Measurements from ENCODE around the gene TAGAP. TPM values are rescaled to one million over a fixed set of nuclear protein-coding genes. Genes with fewer than 3 reads are reported as not detected.
"Not testable (repeated sequence)": the region's sequence is repeated elsewhere in the genome, so short reads cannot be mapped to it uniquely, and the experiment has no call there.

The TAGAP gene
- total RNA-seq, 1 experiment from 2014 or later = not detected

DNA sequence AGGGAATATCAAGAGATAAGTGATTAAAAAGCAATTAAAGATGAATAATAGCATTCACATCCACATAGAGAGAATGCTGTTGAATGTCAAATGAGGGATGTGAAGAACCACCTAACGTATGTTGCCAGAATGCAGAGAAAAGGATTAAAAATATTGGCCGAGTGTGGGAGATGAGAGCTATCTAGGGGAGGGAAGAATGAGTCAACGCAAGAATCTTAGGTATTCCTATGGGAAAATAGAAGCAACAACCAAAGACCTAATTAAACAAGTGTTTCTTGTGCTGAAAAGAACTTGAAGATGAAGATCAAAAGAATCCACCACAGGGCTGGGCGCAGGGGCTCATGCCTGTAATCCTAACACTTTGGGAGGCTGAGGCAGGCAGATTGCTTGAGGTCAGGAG lies 32.6 kb downstream of the TAGAP start:
- Histone ChIP-seq H3K79me1 (ENCODE audit: insufficient read depth, low read depth, low read length, poor library complexity, severe bottlenecking) (no peaks in the 10 kb centered on the region), H3K4me1 (ENCODE audit: insufficient read depth, low read length) (no peaks in the 10 kb centered on the region), H4K91ac (ENCODE audit: insufficient read length, low read depth, low read length) (no peak overlapping the region), H3K27ac (ENCODE audit: insufficient read length, low read depth, low read length) (no peak overlapping the region), H2BK5ac (ENCODE audit: insufficient read length, low read length) (no peak overlapping the region), H4K5ac (ENCODE audit: insufficient read length, low read depth, low read length) (no peak overlapping the region), H2AFZ (ENCODE audit: low read length) (no peak overlapping the region), H3K23me2 (ENCODE audit: insufficient read length, low read depth, low read length, poor library complexity, severe bottlenecking) (no peaks in the 10 kb centered on the region), H2BK20ac (ENCODE audit: low read depth, low read length, poor library complexity, severe bottlenecking) (no peak overlapping the region), H3K4me2 (ENCODE audit: insufficient read depth, insufficient read length, low read length) (no peak overlapping the region), H2BK120ac (ENCODE audit: low read depth, low read length, poor library complexity, severe bottlenecking) (no peak overlapping the region), H2BK15ac (ENCODE audit: low read depth, low read length) (no peak overlapping the region), H3K79me2 (ENCODE audit: insufficient read depth, low read length) (no peaks in the 10 kb centered on the region), H3K9me3 (ENCODE audit: control insufficient read depth, low read depth, low read length) (no peaks in the 10 kb centered on the region), H3K4ac (ENCODE audit: low read depth, low read length) (no peak overlapping the region), H3K23ac (ENCODE audit: insufficient read length, low read depth, low read length) (no peak overlapping the region), H2BK12ac (ENCODE audit: insufficient read length, low read depth, low read length) (no peak overlapping the region), H4K8ac (replicated peaks; ENCODE audit: insufficient read length, low read depth, low read length) (no peak overlapping the region), H3T11ph (ENCODE audit: low read length) (no peak overlapping the region), H3K27me3 (ENCODE audit: insufficient read depth, low read length) (no peaks in the 10 kb centered on the region), H3K14ac (ENCODE audit: insufficient read depth, low read length) (no peak overlapping the region), H3K9ac (ENCODE audit: extremely low read depth, insufficient read length, low read length) (no peak overlapping the region), H3K18ac (ENCODE audit: insufficient read length, low read depth, low read length) (no peak overlapping the region), H4K20me1 (ENCODE audit: control insufficient read depth, insufficient read depth, insufficient read length) (no peaks in the 10 kb centered on the region), H3K56ac (ENCODE audit: insufficient read length, low read depth, low read length) (no peak overlapping the region), H2AK5ac (ENCODE audit: insufficient read length, low read length) (no peak overlapping the region)
- no peak overlapping the region for H3K27ac Mint-ChIP-seq
- no CpG with 5 or more reads among the region's 4 CpGs for WGBS (ENCODE audit: extremely low coverage, insufficient read length, low lambda C conversion rate)
- no peaks in the 10 kb centered on the region for H3K4me1 Mint-ChIP-seq
- H3K4me3 Mint-ChIP-seq = no peak overlapping the region
- TF ChIP-seq, protein P1, sequence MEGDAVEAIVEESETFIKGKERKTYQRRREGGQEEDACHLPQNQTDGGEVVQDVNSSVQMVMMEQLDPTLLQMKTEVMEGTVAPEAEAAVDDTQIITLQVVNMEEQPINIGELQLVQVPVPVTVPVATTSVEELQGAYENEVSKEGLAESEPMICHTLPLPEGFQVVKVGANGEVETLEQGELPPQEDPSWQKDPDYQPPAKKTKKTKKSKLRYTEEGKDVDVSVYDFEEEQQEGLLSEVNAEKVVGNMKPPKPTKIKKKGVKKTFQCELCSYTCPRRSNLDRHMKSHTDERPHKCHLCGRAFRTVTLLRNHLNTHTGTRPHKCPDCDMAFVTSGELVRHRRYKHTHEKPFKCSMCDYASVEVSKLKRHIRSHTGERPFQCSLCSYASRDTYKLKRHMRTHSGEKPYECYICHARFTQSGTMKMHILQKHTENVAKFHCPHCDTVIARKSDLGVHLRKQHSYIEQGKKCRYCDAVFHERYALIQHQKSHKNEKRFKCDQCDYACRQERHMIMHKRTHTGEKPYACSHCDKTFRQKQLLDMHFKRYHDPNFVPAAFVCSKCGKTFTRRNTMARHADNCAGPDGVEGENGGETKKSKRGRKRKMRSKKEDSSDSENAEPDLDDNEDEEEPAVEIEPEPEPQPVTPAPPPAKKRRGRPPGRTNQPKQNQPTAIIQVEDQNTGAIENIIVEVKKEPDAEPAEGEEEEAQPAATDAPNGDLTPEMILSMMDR (conservative IDR thresholded peaks at IDR 0.05) = no peak
- DNase-seq = no peak
- H3K9me3 Mint-ChIP-seq = no peaks in the 10 kb centered on the region; a peak in 1 of 5 replicates
- no peaks in the 10 kb centered on the region; the same call in none of the 2 replicates for H3K27me3 Mint-ChIP-seq (ENCODE audit: low read depth)
- no peaks in the 10 kb centered on the region for H3K36me3 Mint-ChIP-seq (ENCODE audit: insufficient read depth in 1 of 3, low read depth in 3 of 3)

DNA sequence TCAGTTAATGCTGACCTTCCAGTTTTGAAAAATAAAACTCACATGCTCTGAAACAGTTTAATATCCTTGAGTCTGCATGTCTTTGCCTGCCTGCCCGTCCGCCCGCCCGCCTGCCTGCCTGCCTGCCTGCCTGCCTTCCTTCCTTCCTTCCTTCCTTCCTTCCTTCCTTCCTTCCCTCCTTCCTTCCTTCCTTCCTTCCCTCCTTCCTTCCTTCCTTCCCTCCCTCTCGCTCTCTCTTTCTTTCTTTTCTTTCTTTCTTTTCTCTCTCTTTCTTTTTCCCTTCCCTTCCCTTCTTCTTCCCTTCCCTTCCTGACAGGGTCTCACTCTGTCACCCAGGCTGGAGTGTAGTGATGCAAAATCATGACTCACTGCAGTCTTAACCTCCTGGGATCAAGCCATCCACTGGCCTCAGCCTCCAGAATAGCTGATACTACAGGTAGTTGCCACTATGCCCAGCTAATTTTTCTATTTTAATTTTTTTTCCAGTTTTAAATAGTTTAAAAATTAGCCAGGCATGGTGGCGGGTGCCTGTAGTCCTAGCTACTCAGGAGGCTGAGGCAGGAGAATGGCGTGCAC lies 34.7 kb downstream of the TAGAP start:
- not testable (repeated sequence) for H3K27me3 ChIP-seq (ENCODE audit: insufficient read depth, low read length); H3K9ac ChIP-seq (ENCODE audit: extremely low read depth, insufficient read length, low read length); H3K4me1 ChIP-seq (ENCODE audit: insufficient read depth, low read length); H3K36me3 Mint-ChIP-seq (ENCODE audit: insufficient read depth in 1 of 3, low read depth in 3 of 3); H4K8ac ChIP-seq (replicated peaks; ENCODE audit: insufficient read length, low read depth, low read length); H4K91ac ChIP-seq (ENCODE audit: insufficient read length, low read depth, low read length); DNase-seq; H2AK5ac ChIP-seq (ENCODE audit: insufficient read length, low read length); H3K4me3 Mint-ChIP-seq; H3T11ph ChIP-seq (ENCODE audit: low read length); H3K27ac Mint-ChIP-seq; H3K4me2 ChIP-seq (ENCODE audit: insufficient read depth, insufficient read length, low read length); H3K27me3 Mint-ChIP-seq (ENCODE audit: low read depth); H2BK20ac ChIP-seq (ENCODE audit: low read depth, low read length, poor library complexity, severe bottlenecking); H2BK120ac ChIP-seq (ENCODE audit: low read depth, low read length, poor library complexity, severe bottlenecking); H3K9me3 ChIP-seq (ENCODE audit: control insufficient read depth, low read depth, low read length); H3K14ac ChIP-seq (ENCODE audit: insufficient read depth, low read length); H3K23ac ChIP-seq (ENCODE audit: insufficient read length, low read depth, low read length); H3K4ac ChIP-seq (ENCODE audit: low read depth, low read length); H2BK12ac ChIP-seq (ENCODE audit: insufficient read length, low read depth, low read length); H2BK5ac ChIP-seq (ENCODE audit: insufficient read length, low read length); H3K4me1 Mint-ChIP-seq; H3K18ac ChIP-seq (ENCODE audit: insufficient read length, low read depth, low read length); H3K23me2 ChIP-seq (ENCODE audit: insufficient read length, low read depth, low read length, poor library complexity, severe bottlenecking); H2AFZ ChIP-seq (ENCODE audit: low read length); H3K9me3 Mint-ChIP-seq; H3K79me2 ChIP-seq (ENCODE audit: insufficient read depth, low read length); H4K5ac ChIP-seq (ENCODE audit: insufficient read length, low read depth, low read length); H3K27ac ChIP-seq (ENCODE audit: insufficient read length, low read depth, low read length); H2BK15ac ChIP-seq (ENCODE audit: low read depth, low read length); H4K20me1 ChIP-seq (ENCODE audit: control insufficient read depth, insufficient read depth, insufficient read length); H3K56ac ChIP-seq (ENCODE audit: insufficient read length, low read depth, low read length); H3K79me1 ChIP-seq (ENCODE audit: insufficient read depth, low read depth, low read length, poor library complexity, severe bottlenecking)
- WGBS (ENCODE audit: extremely low coverage, insufficient read length, low lambda C conversion rate) = no CpG with 5 or more reads among the region's 7 CpGs

Data from H9 (cell line).